ENCODE data around the gene MDC1.

GRCh38 chr6:30684386-30685156 is 32.5 kb downstream of the MDC1 start:
- TF ChIP-seq CTCF (optimal IDR thresholded peaks at IDR 0.05 in 1 of 3, IDR thresholded peaks at IDR 0.05 in 1 of 3, conservative IDR thresholded peaks at IDR 0.05 in 1 of 3; ENCODE audit: extremely low read depth in 1 of 3, insufficient read depth in 2 of 3, low read length in 3 of 3) (no peak), EZH2 (IDR thresholded peaks at IDR 0.05; ENCODE audit: low read length) (no peak)

Measured in keratinocyte (primary cell).